Subcutaneous adipose tissue (tissue), 4 donors: Measurements from ENCODE around the gene ZNF25. TPM values are rescaled to one million over a fixed set of nuclear protein-coding genes. Genes with fewer than 3 reads are reported as not detected.

ENCODE experiments used
- CTCF ChIP-seq: fragments of 450-650 bp; IDR thresholded peaks from one replicate; pipeline ENCODE4 v1.5.1; 2016; ENCODE audit warnings: low read depth, mild to moderate bottlenecking, control low read depth, antibody characterized with exemption, moderate library complexity
- total RNA-seq, 4 donors: library from RNA; depleted of rRNA; stranded (reverse); fragments of >200 nt; gene quantifications; one replicate each; pipeline ENCODE4 v1.1.0, GENCODE V29; 2016

The ZNF25 gene
- total RNA-seq, 4 donors from 2014 or later, result 21.2 to 24.3 (median 22.8) TPM

- TF ChIP-seq CTCF, result no peak
These were observed 26.6 kb upstream of the ZNF25 start for GRCh38 chr10:38003026-38003425.

DNA sequence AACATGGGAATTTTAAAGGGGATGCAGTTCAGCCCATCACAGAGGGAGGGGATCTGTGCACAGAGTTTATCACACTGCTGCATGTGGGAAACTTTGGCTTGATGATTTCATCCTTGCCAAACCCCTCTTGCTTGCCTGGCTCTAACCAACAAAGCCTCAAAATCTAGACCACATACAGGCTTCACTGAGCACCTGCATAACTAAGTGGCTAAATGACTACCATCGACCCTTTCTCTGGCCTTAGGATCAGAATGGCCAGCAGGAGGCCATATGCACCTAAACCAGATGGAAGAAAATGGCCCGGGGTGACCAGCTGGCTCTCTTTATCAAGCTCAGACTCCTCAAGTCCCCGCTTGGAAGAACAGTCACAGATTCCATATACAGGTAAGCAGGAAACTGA, 15.6 kb upstream of the ZNF25 start:
- TF ChIP-seq CTCF, result no peak

DNA sequence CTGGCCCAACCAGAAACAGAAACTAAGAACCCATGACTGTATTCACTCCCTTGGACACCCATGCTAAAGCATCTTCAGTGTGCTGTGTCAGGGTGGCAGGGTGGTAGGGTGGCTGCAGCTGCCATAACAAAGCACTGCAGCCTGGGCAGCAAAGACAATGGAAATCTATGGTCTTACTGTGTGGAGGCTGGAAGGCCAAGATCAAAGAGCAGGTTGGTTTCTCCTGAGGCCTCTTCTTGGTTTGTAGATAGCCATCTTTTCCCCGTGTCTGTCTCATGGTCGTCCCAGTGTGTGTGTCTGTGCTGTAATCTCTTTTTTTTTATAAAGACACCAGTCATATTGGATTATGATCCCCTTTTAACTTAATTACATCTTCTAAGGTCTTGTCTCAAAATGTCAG, 15.2 kb upstream of the ZNF25 start:
- TF ChIP-seq CTCF, result no peak

- no peak for TF ChIP-seq CTCF
These were observed 395 bp upstream of the ZNF25 start for GRCh38 chr10:37976880-37977203.

- no peak for TF ChIP-seq CTCF
These were observed 951 bp downstream of the ZNF25 start for GRCh38 chr10:37975401-37975991.

DNA sequence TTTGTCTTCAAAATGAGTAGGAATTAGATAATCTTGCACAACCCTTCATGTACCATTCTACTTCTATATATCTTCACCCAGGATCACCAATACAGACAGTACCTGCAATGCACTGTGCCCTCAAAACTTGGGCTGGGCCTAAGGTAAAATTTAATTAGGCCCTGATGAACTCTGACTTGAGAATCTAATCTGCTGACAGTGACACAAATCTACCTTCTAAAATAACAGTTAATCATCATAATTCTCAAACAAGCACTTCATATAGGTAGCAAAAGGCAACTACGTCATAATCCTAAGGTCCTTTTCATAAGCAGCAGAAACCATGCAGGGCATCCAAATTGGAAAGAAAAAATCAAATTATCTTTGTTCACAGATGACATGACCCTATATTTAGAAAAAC, 4.1 kb downstream of the ZNF25 start:
- TF ChIP-seq CTCF, result no peak

DNA sequence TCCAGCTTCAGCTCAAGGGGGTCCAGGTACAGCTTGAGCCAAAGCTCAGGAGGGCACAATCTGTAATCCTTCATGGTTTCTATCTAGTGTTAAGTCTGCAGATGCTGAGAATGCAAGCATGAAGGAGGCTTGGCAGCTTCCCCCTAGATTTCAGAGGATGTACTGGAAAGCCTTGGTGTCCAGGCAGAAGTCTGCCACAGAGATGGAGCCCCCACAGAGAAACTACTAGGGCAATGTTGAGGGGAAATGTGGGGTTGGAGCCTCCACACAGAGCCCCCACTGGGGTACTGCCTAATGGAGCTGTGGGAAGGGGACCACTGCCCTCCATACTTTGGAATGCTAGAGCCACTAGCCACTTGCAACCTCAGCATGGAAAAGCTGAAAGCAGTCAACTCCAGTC, 11.4 kb downstream of the ZNF25 start:
- TF ChIP-seq CTCF, result no peak
